Non-pigmented ciliary epithelial cell (primary cell): ENCODE measurements around the gene IMPG2.
"Not testable (repeated sequence)": the region's sequence is repeated elsewhere in the genome, so short reads cannot be mapped to it uniquely, and the experiment has no call there.

Experiments used
- DNase-seq: peaks from one replicate; pipeline ENCODE4 v3.0.0-alpha.2; 2010; ENCODE audit warnings: low read depth

IMPG2 gene

GRCh38 chr3:101320475-101320874 is at the start of gene IMPG2:
TSS of gene IMPG2 (minus strand) at chr3:101320575. CDS start at chr3:101320372, 203 bp downstream.
- no peak for DNase-seq

GRCh38 chr3:101362406-101362805 is 42.0 kb upstream of the IMPG2 start:
- no peak for DNase-seq

DNA sequence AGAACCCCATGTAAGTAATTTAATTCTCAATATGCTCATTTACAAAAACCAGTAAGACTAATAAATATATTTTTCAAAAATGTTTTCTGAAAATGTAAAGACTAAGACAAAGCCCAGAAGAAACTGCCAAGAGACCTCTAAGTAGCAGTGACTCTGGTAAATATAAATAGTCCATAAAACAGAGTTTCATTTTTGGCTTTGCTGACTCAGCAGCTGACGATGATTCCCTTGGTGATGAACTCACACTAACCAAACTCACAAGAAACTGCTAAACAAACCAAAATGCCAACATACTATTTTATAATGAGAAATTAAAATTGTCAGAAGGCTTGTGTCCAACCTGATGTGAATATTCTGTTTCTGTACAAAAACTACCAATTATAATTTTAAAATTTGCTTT is 31.5 kb upstream of the IMPG2 start:
- no peak for DNase-seq

DNA sequence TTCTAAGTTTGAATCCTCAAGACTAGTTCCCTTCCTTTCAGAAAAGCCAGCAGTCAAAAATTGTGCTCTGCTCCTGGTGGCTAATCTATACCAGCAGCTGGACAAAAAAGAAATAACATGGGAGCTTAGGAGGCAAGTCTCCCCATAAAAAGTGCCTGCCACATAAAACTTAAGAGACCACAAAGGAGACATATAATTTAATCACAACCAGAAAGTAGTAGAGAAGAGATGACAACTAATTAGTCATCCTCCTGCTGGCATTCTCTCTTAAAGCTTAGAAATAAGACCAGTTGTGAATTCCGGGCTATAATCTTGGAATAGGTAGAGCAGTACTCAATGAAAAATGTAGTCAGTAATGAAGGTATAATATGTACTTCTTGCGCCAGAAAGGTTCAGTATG is 20.2 kb upstream of the IMPG2 start:
- DNase-seq: no peak

GRCh38 chr3:101333883-101334282 is 13.5 kb upstream of the IMPG2 start:
- DNase-seq: no peak

GRCh38 chr3:101329016-101329673 is 8.8 kb upstream of the IMPG2 start:
- no peak for DNase-seq

DNA sequence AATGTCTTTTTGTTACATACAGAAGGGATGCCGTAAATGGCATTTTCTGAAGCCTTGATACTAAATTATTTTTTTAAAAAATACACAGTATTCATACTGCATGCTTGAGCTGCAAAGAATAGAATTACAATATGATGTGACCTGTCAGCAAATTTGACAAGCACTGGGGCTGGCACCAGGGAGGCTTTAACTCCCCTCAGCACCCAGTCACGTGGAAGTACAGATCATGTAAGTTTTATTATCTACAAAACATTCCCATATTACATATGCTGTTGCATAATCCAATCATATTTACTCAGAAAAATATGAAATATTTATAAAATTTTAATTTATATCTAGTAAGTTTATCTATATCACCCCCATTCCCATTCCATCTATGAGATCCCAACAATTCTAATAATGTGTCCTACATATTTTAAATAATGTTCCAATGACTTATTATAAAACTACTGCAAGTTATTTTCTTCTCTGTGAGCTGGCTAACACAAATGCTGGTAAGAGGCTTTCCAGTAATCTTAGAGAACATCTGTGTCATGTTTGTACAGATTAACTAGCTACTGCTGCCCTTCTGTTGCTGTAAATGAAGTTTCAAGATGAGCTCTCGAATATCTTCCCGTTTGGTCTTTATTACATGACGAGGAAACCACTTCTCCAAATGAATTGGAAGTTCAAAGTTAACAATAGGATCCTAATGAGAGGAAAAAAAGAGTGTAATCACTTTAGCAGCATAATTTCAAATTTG is 5.2 kb upstream of the IMPG2 start:
- DNase-seq: no peak

DNA sequence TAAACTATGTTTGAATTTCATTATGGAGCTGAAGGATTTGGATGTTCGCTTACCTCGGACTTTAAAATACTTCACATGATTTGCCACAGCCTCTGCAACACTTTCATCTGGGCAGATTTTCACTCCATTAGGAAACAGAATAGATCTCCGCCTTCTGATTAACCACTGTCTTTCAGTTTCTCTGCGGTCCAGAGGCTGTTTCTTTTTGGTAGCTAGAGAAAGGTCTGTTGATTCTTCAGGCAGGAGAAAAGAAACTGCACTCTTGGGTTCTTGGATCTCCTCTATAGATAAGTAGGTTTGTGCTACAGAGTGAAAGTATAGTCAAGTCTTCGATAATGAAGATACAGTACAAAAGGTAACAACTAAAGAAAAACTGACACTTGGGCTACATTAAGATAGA is 844 bp downstream of the IMPG2 start:
- no peak for DNase-seq

DNA sequence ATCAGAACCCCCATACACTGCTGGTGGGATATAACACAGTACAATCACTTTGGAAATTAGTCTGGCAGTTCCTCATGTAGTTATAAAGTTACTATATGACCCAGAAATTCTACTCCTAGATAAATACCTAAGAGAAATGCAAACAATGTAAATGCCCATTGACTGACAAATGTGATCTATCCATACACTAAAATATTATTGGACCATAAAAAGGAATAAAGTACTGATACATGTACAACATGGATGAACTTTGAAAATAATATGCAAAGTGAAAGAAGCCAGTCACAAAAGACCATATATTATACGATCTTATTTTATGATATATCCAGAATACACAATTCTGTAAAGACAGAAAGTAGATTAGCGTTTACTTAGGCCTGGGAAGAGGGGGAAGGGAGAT is 7.8 kb downstream of the IMPG2 start:
- DNase-seq: no peak

- DNase-seq: no peak
Observed at GRCh38 chr3:101311676-101312075, 8.7 kb downstream of the IMPG2 start.

GRCh38 chr3:101310978-101311375 is 9.4 kb downstream of the IMPG2 start:
- DNase-seq: no peak

DNA sequence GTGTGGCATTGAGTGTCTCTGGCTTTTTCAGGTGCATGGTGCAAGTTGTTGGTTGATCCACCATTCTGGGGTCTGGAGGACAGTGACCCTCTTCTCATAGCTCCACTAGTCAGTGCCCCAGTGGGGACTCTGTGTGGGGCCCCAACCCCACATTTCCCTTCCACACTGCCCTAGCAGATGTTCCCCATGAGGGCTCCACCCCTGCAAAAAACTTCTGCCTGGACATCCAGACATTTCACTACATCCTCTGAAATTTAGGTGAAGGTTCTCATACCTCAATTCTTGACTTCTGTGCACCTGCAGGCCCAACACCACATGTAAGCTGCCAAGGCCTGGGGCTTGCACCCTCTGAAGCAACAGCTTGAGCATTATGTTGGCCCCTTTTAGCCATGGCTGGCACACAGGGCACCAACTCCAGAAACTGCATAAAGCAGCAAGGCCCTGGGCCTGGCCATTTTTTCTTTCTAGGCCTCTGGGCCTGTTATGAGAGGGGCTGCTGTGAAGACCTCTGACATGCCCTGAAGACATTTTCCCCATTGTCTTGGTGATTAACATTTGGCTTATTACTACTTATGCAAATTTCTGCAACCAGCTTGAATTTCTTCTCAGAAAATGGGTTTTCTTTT is 12.1 kb downstream of the IMPG2 start:
- DNase-seq: not testable (repeated sequence)

- DNase-seq: no peak
Observed at GRCh38 chr3:101303836-101304235, 16.5 kb downstream of the IMPG2 start.

DNA sequence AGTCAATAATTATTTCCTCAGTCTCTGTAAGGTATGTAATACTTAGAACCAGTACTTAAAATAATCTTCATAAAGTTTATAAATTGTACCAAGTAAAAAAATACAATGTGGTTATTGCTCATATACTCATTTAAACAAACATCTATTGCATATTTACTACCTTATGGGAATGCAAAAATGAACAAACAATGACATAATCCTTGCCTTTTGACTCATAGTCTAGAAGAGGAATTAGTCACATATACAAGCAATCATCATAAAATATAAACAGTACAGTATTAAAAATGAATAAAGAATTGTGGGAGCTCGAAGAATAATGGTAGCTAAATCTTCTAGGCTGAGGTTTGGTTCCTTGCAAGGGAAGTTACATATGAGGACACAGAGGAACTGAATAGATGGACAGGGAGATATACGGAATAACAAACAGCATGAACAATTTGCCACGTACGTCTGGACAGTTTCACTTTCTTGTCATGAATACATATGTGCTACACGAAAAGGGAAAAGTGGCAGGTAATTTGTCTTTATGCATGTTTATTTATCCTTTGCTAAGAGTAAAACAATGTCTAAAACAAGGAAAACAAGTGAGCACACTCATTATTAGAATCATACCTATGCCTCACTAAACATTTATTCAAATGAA is 17.2 kb downstream of the IMPG2 start:
- no peak for DNase-seq

- DNase-seq: no peak
Observed at GRCh38 chr3:101300073-101300472, 20.3 kb downstream of the IMPG2 start.

DNA sequence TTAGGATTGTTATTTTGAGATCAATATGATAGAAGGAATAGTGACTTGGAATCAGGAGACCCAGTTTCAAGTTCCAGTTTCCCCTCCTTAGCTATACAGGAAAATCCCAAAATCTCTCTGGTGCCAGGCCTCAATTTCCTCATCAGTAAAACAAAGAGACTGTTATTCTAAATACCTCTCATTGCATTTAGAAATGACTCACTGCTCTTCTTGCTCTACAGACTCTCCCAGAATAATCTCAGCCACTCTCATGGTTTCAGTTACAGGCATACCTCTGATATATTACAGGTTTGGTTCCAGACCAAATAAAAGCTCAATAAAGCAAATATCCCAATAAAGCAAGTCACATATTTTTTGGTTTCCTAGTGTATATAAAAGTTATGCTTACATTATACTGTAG is 28.3 kb downstream of the IMPG2 start:
- no peak for DNase-seq

- DNase-seq: no peak
Observed at GRCh38 chr3:101288294-101288693, 32.1 kb downstream of the IMPG2 start.

GRCh38 chr3:101284757-101285156 is 35.6 kb downstream of the IMPG2 start:
- DNase-seq: no peak

DNA sequence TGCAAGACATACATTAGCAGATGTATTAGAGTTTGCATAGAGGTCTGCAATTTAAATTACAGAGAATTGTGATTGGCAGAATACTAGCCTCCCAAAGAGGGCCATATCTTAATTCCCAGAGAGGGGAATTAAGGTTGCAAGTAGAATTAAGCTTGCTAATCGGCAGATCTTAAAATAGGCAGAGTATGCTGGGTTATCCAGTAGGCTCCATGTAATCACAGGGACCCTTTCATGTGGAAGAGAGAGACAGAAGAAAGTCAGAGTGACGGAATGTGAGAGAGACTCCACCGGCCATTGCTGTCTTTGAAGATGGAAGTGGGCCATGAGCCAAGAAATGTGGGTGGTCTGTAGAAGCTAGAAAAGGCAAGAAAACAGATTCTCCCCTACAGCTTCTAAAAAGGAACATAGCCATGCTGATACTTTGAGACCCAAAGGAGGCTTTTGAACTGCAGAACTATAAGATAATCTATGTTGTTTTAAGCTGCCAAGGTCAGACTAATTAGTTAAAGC is 38.8 kb downstream of the IMPG2 start:
- DNase-seq: no peak

- DNase-seq: no peak
Observed at GRCh38 chr3:101279765-101280385, 40.5 kb downstream of the IMPG2 start.

DNA sequence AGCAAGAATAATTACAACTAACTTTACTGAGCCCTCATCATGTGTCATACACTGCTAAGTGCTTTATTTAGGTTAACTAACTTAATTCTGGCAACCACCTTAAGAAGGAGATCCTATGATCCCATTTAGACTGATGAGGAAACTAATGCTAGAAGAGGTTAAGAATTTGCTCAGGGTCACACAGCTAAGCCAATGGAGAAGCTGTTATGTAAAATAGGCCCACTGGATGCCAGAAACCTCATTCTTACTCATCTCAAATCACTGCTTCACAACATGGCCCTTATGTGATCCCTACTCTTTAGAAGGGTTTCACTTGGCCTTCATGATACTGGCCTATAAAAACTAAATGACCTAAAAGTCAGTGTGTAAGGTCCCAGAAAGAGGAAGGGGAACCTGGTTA is 41.2 kb downstream of the IMPG2 start:
- DNase-seq: no peak

DNA sequence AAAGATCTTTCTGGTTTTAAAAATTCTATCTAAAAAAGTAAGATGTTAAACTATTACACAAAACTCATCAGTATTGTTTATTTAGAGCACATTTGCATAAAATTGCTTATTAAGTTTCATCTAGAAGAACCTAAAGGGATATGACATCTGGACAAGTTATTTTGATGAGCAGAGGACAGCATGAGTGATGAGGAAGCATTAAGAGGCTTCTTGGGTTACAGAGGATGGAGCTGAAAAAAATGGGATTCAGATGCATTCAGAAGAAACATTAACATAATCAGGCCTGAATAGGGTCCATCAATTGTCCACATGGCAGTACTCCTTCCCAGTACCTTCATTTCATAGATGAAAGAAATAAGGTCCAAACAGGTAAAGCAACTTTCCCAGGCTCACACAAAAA is 41.6 kb downstream of the IMPG2 start:
- no peak for DNase-seq
